CD4-positive, alpha-beta T cell treated with Interleukin-17A for 1 hour (primary cell): Measurements from ENCODE around the gene PRLR.
"Not testable (repeated sequence)": the region's sequence is repeated elsewhere in the genome, so short reads cannot be mapped to it uniquely, and the experiment has no call there.

Experiments
- DNase-seq: peaks from one replicate; pipeline ENCODE4 v3.0.0-alpha.2; 2020

Gene PRLR

DNA sequence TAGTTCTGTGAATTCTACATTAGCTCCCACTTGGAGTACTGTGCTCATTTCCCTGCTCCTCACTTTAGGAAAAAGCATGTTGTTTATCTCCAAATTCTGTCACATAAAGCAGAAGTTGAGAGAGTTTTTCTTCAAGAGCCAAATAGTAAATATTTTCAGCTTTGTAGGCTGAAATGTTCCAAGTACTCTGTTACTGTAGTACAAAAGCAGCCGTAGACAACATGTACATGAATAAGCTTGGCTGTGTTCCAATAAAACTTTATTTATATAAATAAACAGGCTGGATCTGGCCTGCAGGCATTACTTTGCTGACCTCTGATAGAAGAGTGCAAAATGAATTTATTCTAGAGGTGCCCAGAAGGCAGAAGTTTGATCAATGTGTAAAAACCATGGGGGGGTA, 109.6 kb downstream of the PRLR start:
- no peak for DNase-seq

DNA sequence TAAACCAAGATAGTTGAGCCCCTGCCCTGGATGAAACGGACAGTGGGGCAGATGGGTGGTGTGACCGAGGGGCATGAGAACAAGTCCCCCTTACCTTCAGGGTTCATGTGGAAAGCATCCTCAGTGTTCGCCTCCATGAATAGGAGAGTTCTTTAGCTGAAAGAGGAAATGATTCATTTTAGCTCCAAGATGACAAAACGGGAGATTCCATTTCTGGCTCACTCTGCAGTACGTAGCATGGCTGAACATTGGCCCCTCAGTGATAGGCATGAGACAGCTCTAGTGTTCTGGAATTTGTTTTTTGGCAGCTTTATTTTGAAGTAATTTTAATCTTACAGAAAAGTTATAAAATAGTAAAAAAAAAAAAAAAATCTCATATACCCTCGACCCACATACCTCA, 112.3 kb downstream of the PRLR start:
- DNase-seq: no peak

DNA sequence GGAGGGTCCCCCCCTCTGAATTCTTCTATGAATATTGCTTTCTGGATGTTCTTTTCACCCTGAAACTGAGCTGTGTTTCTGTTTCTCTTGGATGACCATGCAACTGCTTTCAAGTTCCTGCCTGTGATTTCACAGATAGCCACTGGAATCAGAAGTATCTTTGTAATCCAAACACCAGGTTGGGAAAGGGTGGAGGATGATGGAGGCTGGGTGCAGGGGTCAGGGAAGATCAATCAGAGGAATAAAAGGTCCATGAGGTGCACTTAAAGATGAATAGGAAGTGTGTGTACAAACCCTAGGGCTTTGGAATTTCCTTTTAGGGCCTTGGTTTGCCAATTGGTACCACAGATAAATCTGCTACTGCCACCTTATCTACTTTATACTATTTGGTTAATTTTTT, 114.4 kb downstream of the PRLR start:
- no peak for DNase-seq

DNA sequence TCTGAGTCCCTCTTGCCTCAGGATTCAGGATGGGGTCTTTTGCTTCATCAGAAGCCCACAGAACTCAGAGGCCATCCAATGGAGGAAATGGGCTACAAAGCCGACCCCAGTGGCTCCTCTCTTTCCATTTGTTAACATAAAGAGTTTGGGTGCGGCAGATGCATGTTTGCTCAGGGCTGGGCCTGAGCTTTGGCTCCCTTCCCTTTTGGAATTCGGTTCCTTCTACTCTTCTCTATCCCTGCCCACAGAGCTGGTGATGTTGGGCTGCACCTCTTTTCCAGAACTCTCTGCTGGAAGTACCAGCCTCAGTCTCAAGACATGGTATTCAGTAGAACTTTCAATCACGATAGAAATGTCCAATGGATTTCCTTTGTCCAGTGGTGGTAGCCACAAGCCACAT, 115.6 kb downstream of the PRLR start:
- no peak for DNase-seq

DNA sequence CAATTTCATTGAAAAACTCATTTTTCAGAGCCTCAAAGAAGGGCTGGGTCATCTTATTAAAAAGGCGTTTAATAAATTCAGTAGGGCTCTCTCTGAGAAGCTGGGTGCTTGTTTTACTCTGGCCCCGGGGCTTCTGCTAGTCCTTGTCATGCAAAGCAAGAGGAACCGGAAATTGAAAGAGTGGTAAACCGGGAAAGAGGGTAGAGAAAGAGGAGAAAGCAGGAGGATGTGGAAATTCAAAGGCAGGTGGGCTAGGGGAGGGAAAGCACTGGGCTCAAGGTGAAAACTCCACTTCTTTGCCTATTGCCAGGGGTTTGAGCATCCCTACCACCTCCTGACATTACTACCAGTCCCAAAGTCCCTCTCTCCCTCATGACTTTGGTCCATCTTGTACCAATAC, 118.0 kb downstream of the PRLR start:
- no peak for DNase-seq

DNA sequence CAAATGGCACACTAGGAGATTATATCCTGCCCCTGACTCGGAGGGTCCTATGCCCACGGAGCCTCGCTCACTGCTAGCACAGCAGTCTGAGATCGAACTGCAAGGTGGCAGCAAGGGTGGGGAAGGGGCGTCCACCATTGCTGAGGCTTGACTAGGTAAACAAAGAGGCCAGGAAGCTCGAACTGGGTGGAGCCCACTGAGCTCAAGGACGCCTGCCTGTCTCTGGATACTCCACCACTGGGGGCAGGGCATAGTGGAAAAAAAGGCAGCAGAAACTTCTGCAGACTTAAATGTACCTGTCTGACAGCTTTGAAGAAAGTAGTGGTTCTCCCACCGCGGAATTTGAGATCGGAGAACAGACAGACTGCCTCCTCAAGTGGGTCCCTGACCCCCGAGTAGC, 125.7 kb downstream of the PRLR start:
- DNase-seq: not testable (repeated sequence)

DNA sequence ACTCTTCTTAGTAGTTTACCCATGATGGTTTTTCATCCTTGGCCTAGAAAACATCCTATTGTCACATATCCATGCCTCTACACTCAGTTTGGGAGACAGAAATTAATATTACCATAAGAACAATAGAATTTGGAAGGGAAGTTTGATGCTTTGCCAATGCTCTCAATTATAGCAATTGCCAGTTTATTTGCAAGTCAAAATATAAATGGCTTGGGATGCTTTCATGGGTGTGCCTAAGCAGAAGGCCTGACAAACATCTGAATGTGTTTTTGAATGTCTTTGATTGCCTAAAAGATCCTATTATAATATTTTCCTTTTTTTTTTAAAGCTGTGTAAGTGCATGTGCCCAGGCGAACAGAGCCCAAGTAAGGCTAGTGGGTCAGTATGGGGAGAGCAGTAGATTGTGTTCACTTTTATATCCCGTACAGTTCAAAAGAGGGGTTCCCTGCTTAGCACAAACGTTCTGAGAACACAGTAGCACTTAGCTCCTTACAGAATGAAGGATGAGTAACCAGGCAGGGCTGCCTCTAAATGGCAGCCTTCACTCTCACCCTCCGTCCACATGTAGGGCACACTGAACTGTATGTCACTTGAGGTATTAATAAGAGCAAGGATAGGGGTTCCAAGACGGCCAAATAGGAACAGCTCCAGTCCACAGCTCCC, 126.5 kb downstream of the PRLR start:
- DNase-seq: no peak

DNA sequence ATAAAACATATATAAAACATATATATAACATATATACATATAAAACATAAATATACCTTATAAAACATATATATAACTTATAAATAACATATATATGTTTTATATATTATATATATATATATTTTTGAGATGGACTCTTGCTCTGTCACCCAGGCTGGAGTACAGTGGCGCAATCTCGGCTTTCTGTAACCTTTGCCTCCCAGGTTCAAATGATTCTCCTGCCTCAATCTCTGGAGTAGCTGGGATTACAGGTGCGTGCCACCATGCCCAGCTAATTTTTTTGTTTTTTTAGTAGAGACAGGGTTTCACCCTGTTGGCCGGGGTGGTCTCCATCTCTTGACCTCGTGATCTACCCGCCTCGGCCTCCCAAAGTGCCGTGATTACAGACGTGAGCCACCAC, 128.6 kb downstream of the PRLR start:
- not testable (repeated sequence) for DNase-seq

DNA sequence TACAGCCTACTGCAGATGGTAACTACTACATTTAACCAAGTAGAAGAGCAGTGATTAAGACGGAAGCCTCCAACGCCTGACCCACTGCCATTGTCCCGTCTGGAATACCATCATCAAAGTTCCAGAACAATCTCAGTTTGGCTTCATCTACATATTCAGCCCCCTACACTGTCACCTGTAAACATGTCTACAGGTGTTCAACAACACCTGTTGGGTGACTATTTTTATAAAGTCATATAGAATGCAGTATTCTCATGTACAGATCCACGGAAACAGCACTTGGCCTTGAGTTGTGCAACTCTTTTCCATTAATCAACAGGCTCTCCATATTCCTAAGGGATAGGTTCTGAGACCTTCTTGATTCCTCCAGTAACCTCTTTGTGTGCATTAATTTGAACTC, 129.3 kb downstream of the PRLR start:
- DNase-seq: no peak

DNA sequence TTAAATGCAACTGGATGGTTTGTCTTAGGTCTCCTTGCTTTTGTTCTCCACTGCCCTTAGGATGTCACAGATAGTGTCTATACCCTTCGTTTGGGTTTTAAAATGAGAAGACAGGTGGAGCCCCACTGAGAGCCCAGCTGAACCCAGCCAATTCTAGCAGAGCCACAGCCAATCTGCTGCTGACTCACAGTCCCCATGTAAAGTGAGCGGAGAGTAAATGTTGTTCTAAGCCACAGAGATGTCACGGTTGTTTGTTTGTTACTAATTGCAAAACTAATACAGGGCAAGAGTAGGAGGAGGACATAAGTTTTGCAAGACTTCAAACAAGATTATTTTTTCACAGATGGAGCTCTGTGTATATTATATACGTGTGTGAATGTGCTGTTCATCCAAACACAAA, 132.1 kb downstream of the PRLR start:
- no peak for DNase-seq

DNA sequence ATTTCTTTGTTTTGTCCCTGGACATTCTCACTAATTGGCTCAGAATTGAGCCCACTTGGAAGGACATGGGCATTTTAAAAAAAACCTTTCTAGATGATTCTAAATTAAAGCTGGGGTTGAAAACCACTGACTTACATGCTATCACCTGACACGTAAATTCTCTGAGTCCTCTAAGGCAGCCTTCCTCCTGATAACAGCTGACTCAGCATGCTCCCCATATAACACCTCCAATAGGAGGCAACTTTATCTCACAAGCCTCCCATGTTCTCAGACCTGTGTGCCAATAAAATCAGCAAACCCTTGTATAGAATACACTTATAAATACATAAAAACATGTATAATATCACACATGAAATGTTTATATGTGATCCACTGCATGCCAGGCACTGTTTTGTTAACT, 133.4 kb downstream of the PRLR start:
- DNase-seq: no peak

DNA sequence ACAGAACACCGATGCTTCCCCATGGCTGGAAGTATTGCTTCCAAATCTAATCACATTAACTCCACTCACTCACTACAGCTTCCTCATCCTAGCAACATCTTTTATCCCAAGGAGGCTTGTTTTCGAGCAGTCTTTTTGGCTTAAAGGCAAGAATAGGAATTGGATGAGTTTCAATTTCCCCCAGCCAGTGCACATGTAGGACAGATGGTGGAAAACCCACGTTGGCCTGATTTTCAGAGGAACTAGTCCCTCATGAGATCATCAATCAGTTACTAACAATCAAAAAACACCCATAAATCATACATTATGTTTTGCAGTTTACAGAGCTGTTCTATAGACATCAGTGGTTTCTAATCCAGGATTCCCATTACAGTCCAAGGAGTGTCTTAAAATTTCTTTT, 134.1 kb downstream of the PRLR start:
- DNase-seq: no peak

DNA sequence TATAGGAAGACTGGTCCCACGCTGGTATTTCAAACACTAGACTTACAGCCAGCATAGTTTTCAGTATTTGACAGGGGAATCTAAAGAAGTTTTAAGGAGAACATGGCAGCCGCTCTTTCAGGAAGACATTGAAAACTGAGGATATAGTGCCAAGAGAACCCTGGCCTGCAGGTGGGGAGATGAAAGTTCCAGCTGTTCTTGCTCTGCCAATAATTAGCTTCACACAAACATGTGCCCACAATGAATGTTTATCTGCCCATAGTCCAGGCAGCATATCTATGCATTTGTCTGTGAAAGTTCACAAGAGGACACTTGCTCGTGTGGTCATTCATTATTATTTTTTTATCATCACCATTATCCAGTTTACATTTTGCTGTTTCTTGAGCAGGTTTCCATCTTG, 134.9 kb downstream of the PRLR start:
- no peak for DNase-seq

DNA sequence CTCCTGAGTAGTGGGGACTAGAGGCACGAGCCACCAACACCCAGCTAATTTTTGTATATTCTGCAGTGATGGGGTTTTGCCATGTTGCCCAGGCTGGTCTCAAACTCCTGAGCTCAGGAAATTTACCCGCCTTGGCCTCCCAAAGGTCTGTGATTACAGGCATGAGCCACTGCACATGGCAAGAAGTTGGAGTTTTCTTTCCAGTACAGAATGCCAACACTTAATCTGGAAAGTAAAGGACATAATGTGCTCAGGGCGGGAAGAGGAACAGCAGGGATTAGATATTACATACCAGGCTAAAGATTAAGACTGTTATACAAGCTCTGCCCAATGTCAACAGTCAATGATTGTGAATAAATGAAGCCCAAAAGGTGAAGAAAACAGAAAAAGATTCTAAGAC, 135.3 kb downstream of the PRLR start:
- no peak for DNase-seq

DNA sequence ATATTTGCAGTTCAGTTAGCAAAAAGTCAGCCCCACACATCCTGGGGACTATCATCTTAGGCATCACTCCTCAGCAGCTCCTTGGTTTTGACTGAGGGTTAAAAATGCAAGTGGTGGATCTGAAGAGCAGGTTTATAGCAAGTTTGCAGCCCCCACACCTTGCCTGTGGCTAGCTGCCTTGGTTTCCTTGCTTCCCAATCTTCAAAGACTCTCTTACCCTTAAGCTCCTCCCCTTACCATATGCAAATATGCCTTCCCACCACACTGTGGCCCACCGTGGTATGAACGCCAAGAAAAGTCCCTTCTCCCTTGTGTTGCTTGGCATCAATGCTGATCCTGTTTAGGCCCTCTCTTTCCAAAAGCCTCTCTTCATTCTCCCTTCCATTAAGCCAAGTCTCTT, 137.6 kb downstream of the PRLR start:
- DNase-seq: no peak

DNA sequence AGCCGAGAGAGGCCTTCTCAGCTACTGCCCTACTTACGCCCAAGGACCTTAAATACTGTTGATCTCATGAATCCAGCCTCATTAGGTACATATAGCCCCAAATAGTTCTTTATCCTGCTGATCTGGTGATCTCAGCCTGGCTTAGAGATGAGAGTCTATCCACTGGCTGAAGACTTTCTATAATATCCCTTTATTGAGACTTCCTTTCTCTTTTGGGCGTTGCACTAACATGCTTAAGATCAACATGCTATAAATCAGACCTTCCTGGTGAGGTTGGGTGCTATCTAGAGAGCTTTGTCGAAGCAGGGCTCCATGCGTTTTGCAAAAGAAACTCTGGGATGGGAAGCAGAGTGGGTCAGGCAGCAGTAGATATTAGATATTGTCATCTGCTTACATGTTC, 138.6 kb downstream of the PRLR start:
- DNase-seq: no peak

DNA sequence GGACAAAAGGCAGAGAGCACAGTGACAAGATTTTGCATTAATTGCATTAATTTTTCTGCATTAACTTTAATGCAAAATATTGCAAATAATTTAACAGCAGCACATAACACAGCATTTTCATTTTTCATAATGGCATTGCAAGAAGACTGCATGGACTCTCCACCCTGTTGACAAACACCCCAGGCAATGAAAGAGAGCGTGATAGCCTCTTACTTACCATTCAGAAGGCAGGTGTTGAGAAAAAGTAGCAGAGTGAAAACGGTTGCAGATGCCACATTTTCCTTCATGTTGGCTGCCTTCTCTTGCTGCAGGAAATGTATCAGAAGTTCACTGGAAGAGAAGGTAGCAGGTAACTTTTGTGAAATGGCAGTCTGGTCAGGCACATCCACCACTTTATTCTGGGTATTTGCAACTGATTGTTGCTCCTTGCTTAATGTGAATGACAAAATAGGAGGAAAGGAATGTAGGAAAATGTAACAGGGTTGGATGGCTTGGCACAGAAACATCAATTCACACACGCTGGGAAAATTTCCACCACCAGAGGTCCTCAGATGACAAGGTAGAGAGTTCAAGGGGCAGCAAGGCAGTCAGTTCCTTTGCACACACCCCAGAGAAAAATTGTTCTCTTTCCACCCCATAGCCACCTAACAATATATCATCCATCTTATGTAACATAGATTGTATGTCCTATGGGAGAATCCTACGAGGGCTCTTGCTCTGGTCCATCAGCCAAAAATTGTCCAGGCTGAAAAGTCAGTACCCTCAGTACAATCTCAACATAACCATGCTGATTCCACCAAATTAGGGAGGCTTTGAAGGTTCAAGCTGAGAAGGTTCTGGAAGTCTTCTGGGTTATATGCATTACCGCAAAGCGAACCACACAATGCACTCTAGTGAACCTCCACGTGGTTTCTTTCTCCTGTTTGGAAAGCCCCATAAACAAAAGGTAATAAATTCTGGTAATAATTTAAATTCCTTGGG, 140.7 kb downstream of the PRLR start:
- DNase-seq: peak; percentile 54

DNA sequence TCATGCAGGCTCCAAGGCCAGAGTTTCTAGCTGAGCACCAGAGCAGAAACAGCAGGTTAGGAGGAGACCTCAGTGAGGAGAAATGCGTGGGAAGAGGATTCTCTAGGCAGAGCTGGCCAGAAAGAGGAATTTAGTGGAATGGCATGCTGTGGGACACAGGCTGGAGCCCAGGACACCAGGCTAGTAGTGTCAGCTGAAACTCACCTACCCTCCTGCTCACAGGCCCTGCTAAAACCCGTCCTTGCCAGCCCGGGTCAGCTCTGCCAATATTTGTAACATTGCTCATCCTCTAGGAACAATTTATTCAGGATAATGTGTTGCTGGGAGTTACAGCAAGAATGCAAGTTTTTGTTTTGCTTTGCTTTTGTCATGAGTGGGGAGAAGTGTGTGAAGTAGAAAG, 142.3 kb downstream of the PRLR start:
- DNase-seq: no peak

DNA sequence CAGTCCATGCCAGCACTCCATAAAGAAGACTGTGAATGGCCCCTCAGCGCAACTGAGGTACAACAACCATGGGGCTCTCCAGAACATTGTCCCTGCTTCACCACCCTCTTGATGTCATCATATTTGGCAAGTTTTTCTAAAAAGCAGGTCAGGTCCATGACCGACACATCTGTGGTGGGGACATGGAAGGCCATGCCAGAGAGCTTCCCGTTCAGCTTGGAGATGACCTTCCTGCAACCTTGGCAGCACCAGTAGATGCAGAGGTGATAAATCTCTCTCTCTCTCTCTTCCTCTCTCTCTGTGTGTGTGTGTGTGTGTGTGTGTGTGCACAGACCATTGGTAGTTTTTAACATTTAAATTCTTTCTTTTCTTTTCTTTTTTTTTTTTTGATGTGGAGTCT, 147.1 kb downstream of the PRLR start:
- no peak for DNase-seq

DNA sequence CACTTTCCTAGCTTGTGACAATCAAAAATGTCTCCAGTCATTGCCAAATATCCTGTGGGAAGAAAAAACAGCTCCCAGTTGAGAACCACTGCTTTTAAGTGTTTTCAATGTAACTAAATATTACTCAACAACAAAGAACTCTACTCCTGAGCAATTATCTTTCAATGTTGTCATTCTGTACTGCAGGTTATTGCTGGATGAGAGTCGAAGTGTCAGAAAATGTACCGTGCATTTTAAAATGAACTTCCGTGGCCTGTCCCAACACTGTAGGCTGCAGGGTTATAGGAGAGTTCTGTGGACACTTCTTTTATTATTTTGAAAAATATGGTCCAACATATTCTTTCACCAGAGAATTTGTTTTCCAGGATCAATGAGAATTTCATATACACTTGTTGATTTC, 147.8 kb downstream of the PRLR start:
- DNase-seq: no peak

DNA sequence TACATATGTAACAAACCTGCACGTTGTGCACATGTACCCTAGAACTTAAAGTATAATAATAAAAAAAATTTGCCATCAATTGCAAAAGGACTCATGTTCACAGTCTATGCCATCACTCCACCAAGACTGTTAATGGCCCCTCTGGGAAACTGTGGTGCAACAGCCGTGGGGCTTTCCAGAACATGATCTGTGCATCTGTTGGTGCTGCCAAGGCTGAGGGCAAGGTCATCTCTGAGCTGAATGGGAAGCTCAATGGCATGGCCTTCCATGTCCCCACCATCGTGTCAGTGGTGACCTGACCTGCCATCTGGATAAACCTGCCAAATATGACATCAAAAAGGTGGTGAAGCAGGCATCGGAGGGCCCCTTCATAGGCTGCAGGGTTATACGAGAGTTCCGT, 149.2 kb downstream of the PRLR start:
- no peak for DNase-seq

DNA sequence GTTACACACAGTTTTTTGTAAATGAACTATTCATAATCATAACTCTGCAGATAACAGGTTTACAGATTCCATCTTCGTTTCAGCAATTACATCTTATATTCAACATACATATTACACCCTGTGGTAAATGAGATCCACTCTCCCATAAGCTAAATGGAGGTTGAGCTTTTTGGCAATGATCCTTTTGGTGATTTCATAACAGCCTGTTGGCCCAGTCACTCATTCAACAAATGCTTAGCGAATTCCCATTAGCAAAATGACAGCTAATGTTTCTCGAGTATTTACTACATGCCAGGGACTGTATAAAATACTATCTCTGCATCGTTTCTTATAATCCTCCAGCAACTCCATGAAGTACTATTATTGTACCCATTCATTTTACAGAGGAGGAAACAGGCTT, 157.1 kb downstream of the PRLR start:
- DNase-seq: no peak

DNA sequence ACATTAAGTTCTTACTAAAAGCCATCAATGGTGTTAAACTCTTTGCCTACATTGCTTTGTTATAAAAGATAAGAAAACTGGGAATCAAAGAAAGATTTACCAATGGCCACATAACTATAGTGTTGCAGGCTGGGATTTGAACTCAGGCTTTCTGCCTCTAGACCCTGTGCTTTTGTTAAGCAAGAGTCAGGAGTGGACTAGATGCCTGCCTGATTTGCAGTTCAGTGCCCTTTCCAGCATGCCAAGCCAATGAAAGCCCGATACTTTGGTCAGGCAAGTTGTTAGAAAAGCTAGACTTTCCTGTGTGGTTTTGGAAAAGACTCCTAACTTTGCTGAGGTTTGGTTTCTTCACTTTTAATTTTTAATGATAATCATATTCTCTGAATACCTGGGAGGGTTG, 161.1 kb downstream of the PRLR start:
- DNase-seq: no peak

DNA sequence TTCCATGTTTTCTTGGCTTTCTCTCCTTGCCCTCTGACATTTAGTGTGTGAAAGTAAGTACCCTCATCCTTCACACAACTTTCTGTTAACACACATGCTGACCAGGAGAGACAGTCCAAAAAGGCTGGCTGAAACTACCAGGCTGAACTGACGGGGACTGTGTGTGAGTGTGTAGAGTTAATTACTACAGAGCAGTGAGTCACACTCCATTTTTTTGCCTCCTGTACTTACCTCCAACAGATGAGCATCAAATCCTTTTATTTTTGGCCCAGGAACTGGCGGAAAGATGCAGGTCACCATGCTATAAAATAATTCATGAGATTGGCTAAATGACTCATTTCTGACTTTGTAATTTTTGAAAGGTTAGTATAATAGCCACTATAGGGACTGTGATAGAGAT, 162.3 kb downstream of the PRLR start:
- no peak for DNase-seq
